GM19035 (cell line): ENCODE measurements around the gene SNTG2.
"Not testable (repeated sequence)": the region's sequence is repeated elsewhere in the genome, so short reads cannot be mapped to it uniquely, and the experiment has no call there.

Experiments used
- ATAC-seq: cut with Tn5 transposase; IDR thresholded peaks from one replicate; pipeline ENCODE4 v1.9.1; 2021; ENCODE audit not compliant: unreplicated experiment

Gene SNTG2

GRCh38 chr2:1088192-1088860 lies 137.7 kb downstream of the SNTG2 start:
- ATAC-seq: no peak

- no peak for ATAC-seq
Measured at GRCh38 chr2:1088940-1089339, 138.3 kb downstream of the SNTG2 start.

GRCh38 chr2:1091895-1092585 lies 141.4 kb downstream of the SNTG2 start:
- ATAC-seq: no peak

GRCh38 chr2:1093668-1094067 lies 143.0 kb downstream of the SNTG2 start:
- ATAC-seq: not testable (repeated sequence)

- no peak for ATAC-seq
Measured at GRCh38 chr2:1097101-1097500, 146.5 kb downstream of the SNTG2 start.

GRCh38 chr2:1099418-1099817 lies 148.8 kb downstream of the SNTG2 start:
- no peak for ATAC-seq

- no peak for ATAC-seq
Measured at GRCh38 chr2:1101011-1101782, 150.5 kb downstream of the SNTG2 start.

- no peak for ATAC-seq
Measured at GRCh38 chr2:1101982-1102590, 151.4 kb downstream of the SNTG2 start.

- no peak for ATAC-seq
Measured at GRCh38 chr2:1104364-1104763, 153.7 kb downstream of the SNTG2 start.

GRCh38 chr2:1106344-1106743 lies 155.7 kb downstream of the SNTG2 start:
- ATAC-seq: not testable (repeated sequence)

GRCh38 chr2:1115843-1116539 lies 165.3 kb downstream of the SNTG2 start:
- ATAC-seq: no peak

- no peak for ATAC-seq
Measured at GRCh38 chr2:1117569-1117968, 166.9 kb downstream of the SNTG2 start.

GRCh38 chr2:1125217-1125616 lies 174.6 kb downstream of the SNTG2 start:
- no peak for ATAC-seq

GRCh38 chr2:1125633-1126370 lies 175.2 kb downstream of the SNTG2 start:
- ATAC-seq: no peak

- ATAC-seq: no peak
Measured at GRCh38 chr2:1129982-1130381, 179.3 kb downstream of the SNTG2 start.

GRCh38 chr2:1130922-1131321 lies 180.3 kb downstream of the SNTG2 start:
- ATAC-seq: no peak

GRCh38 chr2:1132328-1132969 lies 181.8 kb downstream of the SNTG2 start:
- ATAC-seq: no peak

GRCh38 chr2:1133896-1134295 lies 183.2 kb downstream of the SNTG2 start:
- ATAC-seq: not testable (repeated sequence)

- no peak for ATAC-seq
Measured at GRCh38 chr2:1134629-1135028, 184.0 kb downstream of the SNTG2 start.

GRCh38 chr2:1136067-1136466 lies 185.4 kb downstream of the SNTG2 start:
- no peak for ATAC-seq
